NCI-H1105 (cell line): Measurements from ENCODE around the gene C11orf58.

Experiments used
- DNase-seq: peaks from one replicate; lab custom pipeline; 2025; lab: John Stamatoyannopoulos, UW

Gene C11orf58

GRCh38 chr11:16738193-16738946 lies at the start of gene C11orf58:
Gene C11orf58, plus strand, starts transcription at chr11:16738647. Its CDS starts 132 bp downstream, at chr11:16738779.
- peak; percentile 97 for DNase-seq

- DNase-seq, result no peak
Observed at GRCh38 chr11:16690086-16690485, 48.4 kb upstream of the C11orf58 start.

GRCh38 chr11:16703795-16704194 lies 34.7 kb upstream of the C11orf58 start:
- DNase-seq, result no peak

GRCh38 chr11:16713594-16713993 lies 24.9 kb upstream of the C11orf58 start:
- no peak for DNase-seq

DNA sequence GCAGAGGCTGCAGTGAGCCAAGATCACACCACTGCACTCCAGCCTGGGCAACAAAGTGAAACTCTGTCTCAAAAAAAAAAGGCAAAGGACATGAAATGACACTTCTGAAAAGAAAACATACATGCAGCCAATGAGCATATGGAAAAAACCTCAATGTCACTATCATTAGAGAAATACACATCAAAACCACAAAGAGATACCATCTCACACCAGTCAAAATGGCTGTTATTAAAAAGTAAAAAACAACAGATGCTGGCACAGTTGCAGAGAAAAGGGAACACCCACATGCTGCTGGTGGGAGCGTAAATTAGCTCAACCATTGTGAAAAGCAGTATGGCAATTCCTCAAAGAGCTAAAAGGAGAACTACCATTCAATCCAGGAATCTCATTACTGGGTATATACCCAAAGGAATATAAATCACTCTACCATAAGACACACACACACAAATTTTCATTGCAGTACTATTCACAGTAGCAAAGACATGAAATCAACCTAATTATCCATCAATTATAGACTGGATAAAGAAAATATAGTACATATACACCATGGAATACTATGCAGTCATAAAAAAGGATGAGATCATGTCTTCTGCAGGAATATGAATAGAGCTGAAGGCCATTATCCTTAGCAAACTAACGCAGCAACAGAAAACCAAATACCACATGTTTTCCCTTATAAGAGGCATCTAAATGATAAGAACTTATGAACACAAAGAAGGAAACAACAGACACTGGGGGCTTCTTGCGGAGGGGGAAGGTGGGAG lies 15.7 kb upstream of the C11orf58 start:
- no peak for DNase-seq

DNA sequence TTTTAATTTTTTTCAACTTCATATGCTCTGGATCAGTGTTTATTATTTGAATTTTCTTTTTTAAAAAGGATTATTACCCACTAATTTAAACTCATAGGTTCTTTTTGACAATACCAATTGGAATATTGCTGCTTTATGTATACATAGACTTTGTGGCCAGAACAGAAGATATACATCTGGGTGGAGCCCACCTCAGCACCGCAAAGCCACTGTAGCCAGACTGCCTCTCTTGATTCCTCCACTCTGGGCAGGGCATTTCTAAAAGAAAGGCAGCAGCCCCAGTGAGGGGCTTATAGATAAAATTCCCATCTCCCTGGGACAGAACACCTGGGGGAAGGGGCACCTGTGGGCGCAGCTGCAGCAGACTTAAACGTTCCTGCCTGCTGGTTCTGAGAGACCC lies 10.6 kb upstream of the C11orf58 start:
- DNase-seq, result no peak

- peak; percentile 49 for DNase-seq
Observed at GRCh38 chr11:16737818-16738192, 642 bp upstream of the C11orf58 start.

- DNase-seq, result peak; percentile 14
Observed at GRCh38 chr11:16738947-16739815, 734 bp downstream of the C11orf58 start.

- no peak for DNase-seq
Observed at GRCh38 chr11:16741473-16741872, 3.0 kb downstream of the C11orf58 start.

DNA sequence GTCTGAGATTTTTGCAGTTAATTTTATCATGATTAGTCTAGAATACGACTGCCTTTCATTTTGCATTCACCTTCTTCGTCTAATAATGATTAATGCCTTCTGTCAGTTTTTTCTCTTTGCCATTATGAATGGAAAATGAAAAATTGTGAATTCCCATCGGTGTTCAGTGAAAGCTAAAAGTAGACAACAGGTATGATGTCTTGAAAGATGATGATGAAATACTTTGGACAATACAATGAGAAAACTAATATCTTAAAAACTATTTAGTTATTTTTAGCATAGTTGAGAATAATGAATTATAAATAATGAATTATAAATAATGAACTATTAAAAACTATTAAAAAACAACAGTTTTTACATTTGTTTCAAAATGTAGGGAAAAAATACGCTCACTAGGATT lies 5.0 kb downstream of the C11orf58 start:
- DNase-seq, result no peak

DNA sequence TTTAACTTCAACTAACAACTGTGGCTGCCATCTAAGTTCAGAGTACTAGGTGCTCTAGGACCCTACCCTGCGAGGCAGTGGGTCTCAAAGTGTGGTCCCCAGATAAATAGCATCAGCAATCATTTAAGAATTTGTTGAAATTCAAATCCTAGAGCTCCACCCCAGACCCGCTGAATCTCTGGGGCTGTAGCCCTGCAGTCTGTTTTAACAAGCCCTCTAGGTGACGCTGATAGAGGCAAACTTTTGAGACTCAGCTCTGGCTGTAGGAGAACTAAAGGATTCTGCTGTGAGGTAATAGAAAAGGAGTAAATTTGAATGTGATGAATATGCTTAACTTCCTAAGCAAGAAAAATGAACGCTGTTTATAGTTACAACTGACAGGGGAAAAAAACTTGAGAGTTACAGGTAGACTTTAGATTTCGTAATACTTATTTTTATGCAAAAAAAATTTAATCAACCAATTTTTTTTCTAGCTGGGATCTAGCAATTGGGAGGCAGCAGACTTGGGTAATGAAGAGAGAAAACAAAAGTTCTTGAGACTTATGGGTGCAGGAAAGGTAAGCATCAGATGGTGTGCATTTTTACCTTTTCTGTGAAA lies 5.8 kb downstream of the C11orf58 start:
- no peak for DNase-seq

- no peak for DNase-seq
Observed at GRCh38 chr11:16745950-16746605, 7.6 kb downstream of the C11orf58 start.

GRCh38 chr11:16749092-16749491 lies 10.6 kb downstream of the C11orf58 start:
- no peak for DNase-seq

DNA sequence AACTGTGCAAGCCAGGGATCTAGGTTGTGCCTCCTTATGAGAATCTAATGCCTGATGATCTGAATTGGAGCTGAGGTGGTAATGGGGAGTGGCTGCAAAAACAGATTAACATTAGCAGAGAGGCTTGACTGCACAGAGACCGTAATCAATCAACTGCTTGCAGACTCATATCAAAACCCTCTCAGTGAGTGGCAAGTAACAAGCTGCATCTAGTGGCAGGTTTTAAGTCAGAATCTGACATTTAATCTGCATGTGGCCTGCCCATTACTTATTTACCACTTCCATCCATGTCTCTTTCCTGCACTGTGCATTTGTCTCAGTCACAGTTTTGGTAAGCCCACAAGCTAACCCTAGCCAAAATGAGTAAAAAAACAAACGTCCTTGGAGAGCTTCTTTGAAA lies 11.2 kb downstream of the C11orf58 start:
- DNase-seq, result no peak

- no peak for DNase-seq
Observed at GRCh38 chr11:16750417-16750816, 12.0 kb downstream of the C11orf58 start.

DNA sequence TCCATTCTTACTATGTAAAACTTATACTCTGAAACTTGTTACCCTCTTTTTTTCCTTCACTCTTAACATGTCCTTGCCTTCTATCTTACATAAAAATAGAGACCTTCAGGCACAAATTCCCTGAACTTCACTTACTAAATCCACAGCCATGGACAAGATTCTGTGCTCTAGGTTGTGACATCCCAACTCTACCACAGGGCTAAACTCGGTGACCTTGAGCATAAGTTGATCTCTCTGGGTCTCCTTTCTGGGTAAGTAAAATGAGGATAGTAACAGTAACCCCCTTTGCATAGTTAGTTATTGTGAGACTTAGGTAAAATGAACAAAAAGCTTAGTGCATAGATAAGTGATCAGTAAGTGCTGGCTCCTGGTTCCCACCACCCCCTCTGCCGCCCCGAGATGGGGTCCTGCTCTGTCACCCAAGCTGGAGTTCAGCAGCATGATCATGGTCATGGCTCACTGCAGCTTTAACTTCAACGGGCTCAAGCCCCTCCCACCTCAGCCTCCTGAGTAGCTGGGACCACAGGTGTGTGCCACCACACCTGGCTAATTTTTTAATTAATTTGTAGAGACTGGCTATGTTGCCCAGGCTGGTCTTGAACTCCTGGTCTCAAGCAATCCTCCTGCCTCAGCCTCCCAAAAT lies 20.1 kb downstream of the C11orf58 start:
- DNase-seq, result no peak

DNA sequence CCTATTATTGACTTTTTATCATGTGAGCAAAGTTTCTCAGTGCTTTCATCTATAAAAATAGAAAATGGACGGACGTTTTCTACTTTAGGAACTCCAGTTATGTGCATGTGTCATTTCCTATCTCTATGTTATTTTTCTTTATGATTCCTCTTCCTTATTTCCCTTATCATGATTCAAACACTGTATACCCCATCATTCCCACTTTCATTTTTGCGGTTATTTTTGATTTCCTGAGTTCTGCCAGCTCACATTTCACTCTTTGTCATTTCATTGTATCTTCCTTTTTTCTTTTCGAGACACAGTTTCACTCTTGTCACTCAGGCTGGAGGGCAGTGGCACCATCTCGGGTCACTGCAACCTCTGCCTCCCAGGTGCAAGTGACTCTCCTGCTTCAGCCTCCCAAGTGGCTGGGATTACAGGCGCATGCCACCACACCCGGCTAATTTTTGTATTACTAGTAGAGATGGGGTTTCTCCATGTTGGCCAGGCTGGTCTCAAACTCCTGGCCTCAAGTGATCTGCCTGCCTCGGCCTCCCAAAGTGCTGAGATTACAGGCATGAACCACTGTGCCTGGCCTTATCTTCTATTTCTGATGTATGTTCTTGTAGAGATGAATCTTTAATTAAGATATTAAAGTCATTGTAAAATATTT lies 21.5 kb downstream of the C11orf58 start:
- DNase-seq, result no peak

GRCh38 chr11:16763746-16764145 lies 25.3 kb downstream of the C11orf58 start:
- DNase-seq, result no peak

DNA sequence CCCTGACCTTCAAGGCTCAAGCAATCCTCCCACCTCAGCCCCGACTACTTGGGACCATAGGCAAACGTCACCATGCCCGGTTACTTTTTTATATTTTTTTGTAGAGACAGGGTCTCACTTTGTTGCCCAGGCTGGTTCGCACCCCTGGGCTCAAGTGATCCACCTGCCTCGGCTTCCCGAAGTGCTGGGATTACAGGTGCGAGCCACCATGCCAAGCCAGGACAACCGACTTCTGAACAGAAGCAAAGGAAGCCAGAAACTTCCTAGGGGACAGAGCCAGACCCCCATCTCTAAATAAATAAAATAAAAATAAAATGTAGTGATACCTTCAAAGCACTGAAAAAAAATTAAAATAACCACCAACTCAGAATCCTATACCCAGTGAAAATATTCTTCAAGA lies 26.4 kb downstream of the C11orf58 start:
- no peak for DNase-seq

- DNase-seq, result no peak
Observed at GRCh38 chr11:16767137-16767536, 28.7 kb downstream of the C11orf58 start.

- DNase-seq, result no peak
Observed at GRCh38 chr11:16767957-16768356, 29.5 kb downstream of the C11orf58 start.
